ENCODE results near the gene RASGRP4. TPM values are rescaled to one million over a fixed set of nuclear protein-coding genes. Genes with fewer than 3 reads are reported as not detected.
"Not testable (repeated sequence)": the region's sequence is repeated elsewhere in the genome, so short reads cannot be mapped to it uniquely, and the experiment has no call there.

The RASGRP4 gene
- total RNA-seq, 1 donor from 2014 or later = 8.4 TPM

- DNase-seq (ENCODE audit: low spot score) = no peak
Observed at GRCh38 chr19:38449518-38449917, 23.5 kb upstream of the RASGRP4 start.

DNA sequence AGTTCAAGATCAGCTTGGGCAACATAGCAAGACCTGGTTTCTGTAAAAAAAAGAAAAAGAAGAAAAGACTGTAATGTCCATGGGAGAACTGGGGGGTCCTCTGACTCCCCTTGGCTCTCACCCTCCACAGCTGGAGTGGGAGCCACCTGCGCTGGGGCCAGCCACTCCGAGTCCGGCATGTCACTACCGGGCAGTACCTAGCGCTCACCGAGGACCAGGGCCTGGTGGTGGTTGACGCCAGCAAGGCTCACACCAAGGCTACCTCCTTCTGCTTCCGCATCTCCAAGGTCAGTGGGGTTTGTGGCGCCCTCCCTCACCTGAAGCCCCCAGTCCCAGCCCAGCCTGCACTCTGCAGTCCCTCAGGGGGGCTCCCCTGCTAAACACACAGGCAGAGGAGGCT, 22.2 kb upstream of the RASGRP4 start:
- DNase-seq (ENCODE audit: low spot score) = no peak

DNA sequence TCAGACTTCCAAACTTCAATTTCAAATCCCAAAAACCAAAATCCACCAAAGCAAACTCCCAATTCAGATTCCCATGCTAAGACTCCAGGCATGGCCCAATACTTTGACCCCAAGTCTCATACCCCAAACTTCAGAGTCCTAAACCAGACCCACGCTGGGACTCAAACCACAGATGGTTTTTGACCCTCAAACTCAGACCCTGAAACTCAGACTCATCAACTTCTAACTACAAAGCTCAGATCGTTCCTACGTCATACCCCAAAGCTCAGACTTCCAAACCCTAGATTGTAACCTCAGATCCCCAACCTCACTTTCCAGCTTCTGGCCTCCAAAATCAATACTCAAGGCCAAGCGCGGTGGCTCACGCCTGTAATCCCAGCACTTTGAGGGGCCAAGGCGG, 19.3 kb upstream of the RASGRP4 start:
- DNase-seq (ENCODE audit: low spot score) = no peak

GRCh38 chr19:38444026-38444425, 18.0 kb upstream of the RASGRP4 start:
- no peak for DNase-seq (ENCODE audit: low spot score)

DNA sequence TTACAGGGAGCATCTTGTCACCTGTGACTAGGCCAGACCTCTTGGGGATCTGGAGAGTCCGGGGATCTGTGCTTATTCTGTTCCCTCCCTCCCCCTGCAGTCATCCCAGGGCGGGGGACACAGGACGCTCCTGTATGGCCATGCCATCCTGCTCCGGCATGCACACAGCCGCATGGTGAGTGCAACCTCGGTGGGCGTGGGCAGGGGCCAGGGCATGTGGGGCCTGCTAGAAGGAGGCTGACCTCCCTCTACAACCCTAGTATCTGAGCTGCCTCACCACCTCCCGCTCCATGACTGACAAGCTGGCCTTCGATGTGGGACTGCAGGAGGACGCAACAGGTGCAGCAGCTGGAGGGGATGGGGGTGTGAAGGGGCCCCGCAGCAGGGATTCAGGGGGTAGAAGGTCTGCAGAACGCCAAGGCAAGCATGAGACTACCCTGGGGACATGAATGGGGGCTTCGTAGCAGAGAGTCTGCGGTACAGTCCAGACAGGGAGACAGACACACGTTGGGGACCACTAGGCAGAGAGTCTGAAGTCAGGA, 17.5 kb upstream of the RASGRP4 start:
- DNase-seq (ENCODE audit: low spot score) = no peak

DNA sequence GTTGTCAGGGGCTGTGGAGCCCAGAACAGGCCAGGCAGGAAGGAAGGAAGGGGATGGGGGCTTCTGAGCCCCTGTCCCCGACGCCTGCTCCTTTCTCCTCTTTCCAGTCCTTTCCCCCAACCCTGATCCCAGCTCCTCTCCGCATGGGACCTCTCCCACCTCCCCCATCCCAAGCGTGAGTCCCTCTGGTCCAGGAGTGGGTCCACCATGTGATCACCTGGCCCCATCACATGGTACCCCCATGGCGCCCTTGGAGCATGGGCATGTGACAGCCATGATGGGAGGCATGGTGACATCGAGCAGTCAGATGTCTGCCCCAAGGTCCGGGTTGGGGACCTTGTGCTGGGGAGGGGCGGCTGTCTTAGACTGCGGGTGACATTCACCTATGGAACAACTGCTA, 16.7 kb upstream of the RASGRP4 start:
- no peak for DNase-seq (ENCODE audit: low spot score)

DNA sequence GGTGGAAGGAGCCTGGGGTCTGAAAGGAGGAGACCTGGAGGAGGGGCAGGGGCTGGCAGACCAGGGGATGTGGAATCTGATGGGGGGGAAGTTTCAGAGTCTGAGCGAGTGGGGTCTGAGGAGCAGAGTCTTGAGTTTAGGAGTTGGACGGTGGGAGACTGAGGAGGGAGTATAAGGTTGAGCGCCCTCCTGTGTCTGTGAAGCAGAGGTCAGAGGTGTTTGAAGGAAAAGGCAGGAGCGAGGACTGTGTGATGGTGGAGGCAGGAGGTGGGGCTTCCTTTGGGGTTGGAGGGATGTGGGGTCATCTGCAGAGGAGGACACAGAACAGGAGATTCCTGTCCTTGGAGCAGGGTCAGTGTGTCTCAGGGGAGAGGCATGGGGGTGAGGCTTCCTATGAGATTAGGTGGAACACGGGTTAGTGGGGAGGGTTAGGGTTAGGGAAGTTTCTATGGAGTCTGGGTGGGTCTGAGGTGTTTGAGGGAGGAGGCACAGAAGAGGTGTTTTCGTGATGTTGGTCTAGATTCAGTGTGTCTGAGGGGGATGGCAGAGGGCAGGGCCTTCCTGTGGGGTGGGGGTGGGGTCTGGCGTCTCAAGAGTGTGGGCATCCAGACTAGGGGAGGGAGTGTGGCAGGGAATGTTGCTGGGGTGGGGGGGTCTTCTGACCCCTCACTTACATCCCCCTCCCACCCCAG, 15.8 kb upstream of the RASGRP4 start:
- no peak for DNase-seq (ENCODE audit: low spot score)

GRCh38 chr19:38440592-38440991, 14.6 kb upstream of the RASGRP4 start:
- DNase-seq (ENCODE audit: low spot score) = no peak

- DNase-seq (ENCODE audit: low spot score) = no peak
Observed at GRCh38 chr19:38437917-38438316, 11.9 kb upstream of the RASGRP4 start.

DNA sequence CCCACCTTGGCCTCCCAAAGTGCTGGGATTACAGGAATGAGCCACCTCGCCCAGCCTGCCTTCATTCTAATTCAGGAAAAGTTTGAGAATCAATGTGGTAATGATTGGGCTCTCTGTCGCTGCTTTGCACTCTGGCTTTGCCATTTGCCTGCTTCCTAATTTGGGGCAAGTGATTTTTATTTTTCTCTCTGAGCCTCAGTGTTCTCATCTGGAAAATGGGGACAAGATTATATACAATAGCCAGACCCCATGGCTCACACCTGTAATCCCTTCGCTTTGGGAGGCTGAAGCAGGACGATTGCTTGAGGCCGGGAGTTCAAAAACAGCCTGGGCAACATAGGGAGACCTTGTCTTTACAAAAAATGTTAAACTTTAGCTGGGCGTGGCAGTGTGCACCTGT, 11.3 kb upstream of the RASGRP4 start:
- no peak for DNase-seq (ENCODE audit: low spot score)

DNA sequence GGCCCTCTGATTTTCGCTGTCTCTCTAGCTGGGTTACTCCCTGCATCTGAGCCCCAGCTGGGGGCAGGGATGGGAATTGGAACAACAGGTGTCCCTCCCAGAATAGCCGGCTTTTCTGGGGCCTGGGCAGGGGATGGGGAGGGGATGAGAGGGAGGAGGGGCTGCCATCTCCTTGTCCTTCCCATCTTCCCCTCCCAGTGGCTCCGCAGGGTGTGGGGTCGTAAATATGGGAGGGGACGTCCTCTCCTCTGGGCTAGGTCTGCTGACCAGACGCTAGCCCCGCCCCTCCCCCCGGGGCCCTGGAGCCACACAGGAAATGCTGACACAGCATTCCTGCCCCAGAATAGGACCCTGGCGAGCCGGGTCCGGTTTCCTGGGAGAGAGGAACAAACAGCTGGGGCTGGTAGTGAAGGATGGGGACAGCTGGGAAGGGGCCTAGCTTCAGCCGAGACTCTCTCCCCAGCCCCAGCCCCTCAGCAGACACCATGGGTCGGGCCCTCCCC, 8.6 kb upstream of the RASGRP4 start:
- no peak for DNase-seq (ENCODE audit: low spot score)

DNA sequence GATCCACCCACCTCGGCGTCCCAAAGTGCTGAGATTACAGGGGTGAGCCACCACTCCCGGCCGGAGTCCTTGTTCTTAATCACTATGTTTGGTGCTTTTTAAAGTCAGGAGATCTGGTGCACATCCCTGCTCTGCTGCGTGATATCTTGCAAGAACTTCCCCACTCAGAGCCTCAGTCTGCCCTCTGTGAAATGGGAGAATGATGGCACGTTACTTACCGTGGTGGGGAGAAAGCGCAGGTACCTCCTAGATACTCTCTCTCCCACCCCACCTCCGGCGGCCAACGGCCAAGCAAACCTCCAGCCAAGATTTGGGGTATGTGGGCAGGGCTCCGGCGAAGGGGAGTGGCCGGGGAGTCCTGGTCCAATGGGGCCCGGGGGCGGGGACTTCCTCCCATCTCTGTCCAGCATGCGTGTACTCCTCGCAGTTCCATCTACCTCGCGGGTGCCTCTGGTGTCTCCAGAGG, 7.3 kb upstream of the RASGRP4 start, which contains the start of gene RYR1:
Gene RYR1 (plus strand): TSS at position 424 of the 466 bp plus-strand sequence. CDS start 139 bp downstream, outside the sequence.
- DNase-seq (ENCODE audit: low spot score) = no peak

DNA sequence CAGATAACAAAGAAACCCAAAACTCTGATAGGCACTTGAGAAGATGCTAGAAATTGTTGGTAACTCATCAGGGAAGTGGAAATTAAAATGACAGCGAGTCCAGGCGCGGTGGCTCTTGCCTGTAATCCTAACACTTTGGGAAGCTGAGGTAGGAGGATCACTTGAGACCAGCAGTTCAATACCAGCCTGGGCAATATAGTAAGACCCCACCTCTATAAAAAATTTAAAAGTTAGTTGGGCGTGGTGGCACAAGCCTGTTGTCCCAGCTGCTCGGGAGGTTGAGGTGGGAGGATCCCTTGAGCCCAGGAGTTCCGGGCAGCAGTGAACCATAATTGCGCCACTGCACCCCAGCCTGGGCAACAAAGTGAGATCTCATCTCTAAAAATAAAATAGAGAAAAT, 4.9 kb upstream of the RASGRP4 start:
- no peak for DNase-seq (ENCODE audit: low spot score)

DNA sequence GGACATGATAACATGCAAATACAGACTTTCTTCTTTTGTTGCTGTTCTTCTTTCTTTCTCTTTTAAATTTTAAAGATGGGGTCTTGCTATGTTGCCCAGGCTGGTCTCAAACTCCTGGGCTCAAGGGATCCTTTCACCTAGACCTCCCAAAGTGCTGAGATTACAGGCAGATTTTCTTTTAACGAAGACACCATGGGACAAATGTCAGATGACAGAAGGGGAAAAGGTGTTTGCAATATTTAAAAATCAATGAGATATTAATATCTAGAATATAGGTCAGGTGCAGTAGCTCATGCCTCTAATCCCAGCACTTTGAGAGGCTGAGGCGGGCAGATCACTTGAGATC, 3.8 kb upstream of the RASGRP4 start:
- DNase-seq (ENCODE audit: low spot score) = no peak

DNA sequence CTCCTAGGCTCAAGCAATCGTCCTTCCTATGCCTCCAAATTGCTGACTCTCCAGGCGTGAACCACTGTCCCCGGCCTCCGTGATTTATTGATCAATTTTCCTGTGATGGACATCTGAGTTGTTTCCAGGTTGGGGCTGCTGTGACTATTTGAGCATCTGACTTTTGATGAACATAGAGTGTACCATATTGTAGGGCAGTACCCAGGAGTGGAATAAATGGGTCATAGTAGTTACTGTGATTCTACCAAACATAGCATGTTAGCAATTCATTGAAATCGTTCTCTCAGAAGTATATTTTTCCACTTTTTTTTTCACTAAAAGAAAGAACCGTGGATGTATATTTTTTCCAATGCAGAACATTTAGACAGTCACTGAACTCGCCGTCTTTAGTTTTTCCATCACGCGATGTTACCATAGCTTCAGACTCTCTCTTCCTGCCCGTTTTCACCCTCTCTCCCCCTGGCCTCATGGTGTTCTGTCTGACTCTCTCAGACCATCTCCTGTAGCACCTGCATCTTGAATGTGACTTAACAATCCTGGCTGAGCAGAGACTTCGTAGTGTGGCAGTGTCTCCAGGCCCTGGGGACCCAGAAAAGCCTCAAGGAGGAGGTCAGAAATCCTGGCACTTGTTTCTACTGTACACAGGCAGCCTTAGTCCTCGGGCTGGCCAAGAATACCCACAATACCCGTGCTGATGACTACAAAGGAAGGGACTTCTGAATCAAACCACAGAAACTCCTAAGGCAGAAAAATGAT, 3.2 kb upstream of the RASGRP4 start:
- DNase-seq (ENCODE audit: low spot score) = no peak

GRCh38 chr19:38427035-38427677, 1.1 kb upstream of the RASGRP4 start:
- DNase-seq (ENCODE audit: low spot score) = not testable (repeated sequence)

GRCh38 chr19:38425222-38425809, 703 bp downstream of the RASGRP4 start:
- no peak for DNase-seq (ENCODE audit: low spot score)

GRCh38 chr19:38424272-38424671, 1.7 kb downstream of the RASGRP4 start:
- no peak for DNase-seq (ENCODE audit: low spot score)

DNA sequence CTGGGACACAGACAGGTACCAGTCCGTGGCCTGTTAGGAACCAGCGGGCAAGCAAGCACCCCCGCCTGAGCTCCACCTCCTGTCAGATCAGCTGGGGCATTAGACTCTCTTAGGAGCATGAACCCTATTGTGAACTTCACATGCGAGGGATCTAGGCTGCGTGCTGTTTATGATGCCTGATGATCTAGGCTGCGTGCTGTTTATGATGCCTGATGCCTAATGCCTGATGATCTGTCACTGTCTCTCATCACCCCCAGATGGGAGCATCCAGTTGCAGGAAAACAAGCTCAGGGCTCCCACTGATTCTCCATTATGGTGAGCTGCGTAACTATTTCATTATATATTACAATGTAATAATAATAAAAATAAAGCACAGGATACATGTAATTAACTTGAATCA, 3.6 kb downstream of the RASGRP4 start:
- DNase-seq (ENCODE audit: low spot score) = no peak

- no peak for DNase-seq (ENCODE audit: low spot score)
Observed at GRCh38 chr19:38421856-38422255, 4.2 kb downstream of the RASGRP4 start.

GRCh38 chr19:38420935-38421334, 5.1 kb downstream of the RASGRP4 start:
- no peak for DNase-seq (ENCODE audit: low spot score)
